HCT116 (cell line): ENCODE measurements around the gene ELFN2. TPM values are rescaled to one million over a fixed set of nuclear protein-coding genes. Genes with fewer than 3 reads are reported as not detected.

Source experiments
- ATAC-seq: fragments of 200-7000 bp; cut with Tn5 transposase; 2 replicates; pipeline ENCODE4 v1.9.1; 2020; ENCODE audit warnings: mild to moderate bottlenecking, moderate library complexity
- BruUV-seq: library from RNA; stranded (reverse); fragments of 400-500 nt; replicated peaks from 2 replicates; lab custom pipeline; 2021; lab: Mats Ljungman, UMichigan
- CTCF ChIA-PET: fragments of 300-600 bp; sonication (Branson Sonifier 250); formaldehyde crosslinking; loops from one replicate; lab custom pipeline; 2021; ENCODE audit warnings: antibody characterized with exemption; lab: Charles Lee
- POLR2A ChIA-PET: fragments of 300-600, 350-600 bp; sonication (Branson Sonifier 250); formaldehyde crosslinking; loops from one replicate; lab custom pipeline; 2021; ENCODE audit warnings: antibody characterized with exemption; lab: Charles Lee
- RAD21 ChIA-PET, 2 experiments: fragments of 300-600 bp; sonication (Branson Sonifier 250); formaldehyde crosslinking; loops; one replicate each; lab custom pipeline; 2023; ENCODE audit warnings: low total read pairs in 2 of 2; ENCODE audit not compliant: uncharacterized antibody in 2 of 2, unreplicated experiment in 2 of 2, low non-redundant PET in 1 of 2; lab: Charles Lee
- DNase-seq: peaks from one replicate; pipeline ENCODE4 v3.0.0-alpha.2; 2010; ENCODE audit warnings: low read depth, low spot score
- H2AFZ ChIP-seq: fragments of 200-600 bp; shearing (Covaris generic), sonication (generic); 2 replicates; pipeline ENCODE4 v1.6.1; 2017; ENCODE audit warnings: low read depth, mixed run types, mixed read lengths, antibody characterized with exemption, low read length; ENCODE audit not compliant: poor library complexity, severe bottlenecking
- H3K27ac ChIP-seq: 2 replicates; pipeline ENCODE4 v1.5.1; 2012; ENCODE audit warnings: low read depth, low read length
- H3K27me3 ChIP-seq: fragments of 200-600 bp; sonication (generic); 2 replicates; pipeline ENCODE4 v1.6.1; 2016; ENCODE audit warnings: mixed run types, low read length, mixed read lengths; ENCODE audit not compliant: insufficient read depth
- H3K36me3 ChIP-seq, 2 experiments: fragments of 200-500 bp in 1 of 2; fragments of 200-600 bp in 1 of 2; sonication (Bioruptor generic) in 1 of 2; sonication (generic) in 1 of 2; 2 replicates each; pipeline versions ENCODE4 v1.5.1 to v1.6.1; 2014 to 2016; ENCODE audit warnings: low read length in 2 of 2, inconsistent platforms in 1 of 2, mixed read lengths in 1 of 2, mixed run types in 1 of 2; ENCODE audit not compliant: insufficient read depth in 2 of 2, control insufficient read depth in 1 of 2
- H3K4me1 ChIP-seq, 2 experiments: fragments of 200-600 bp in 1 of 2; sonication (generic) in 1 of 2; 2 replicates each; pipeline versions ENCODE4 v1.5.1 to v1.6.1; 2012 to 2017; ENCODE audit warnings: low read length in 2 of 2, inconsistent platforms in 1 of 2, mild to moderate bottlenecking in 1 of 2, mixed read lengths in 1 of 2, mixed run types in 1 of 2, moderate library complexity in 1 of 2; ENCODE audit not compliant: insufficient read depth in 2 of 2, control insufficient read depth in 1 of 2
- H3K4me2 ChIP-seq: fragments of 200-600 bp; sonication (generic); 2 replicates; pipeline ENCODE4 v1.6.1; 2017; ENCODE audit warnings: mixed run types, low read length, mixed read lengths
- H3K4me3 ChIP-seq, 2 experiments: fragments of 200-600 bp in 1 of 2; sonication (generic) in 1 of 2; replicated peaks in 1 of 2; 2 replicates each; pipeline ENCODE4 v1.5.1; 2011 to 2016; ENCODE audit warnings: low read length in 2 of 2, control low read depth in 1 of 2, low read depth in 1 of 2, mild to moderate bottlenecking in 1 of 2, mixed read lengths in 1 of 2, mixed run types in 1 of 2
- H3K79me2 ChIP-seq: fragments of 200-600 bp; sonication (generic); 2 replicates; pipeline ENCODE4 v1.6.1; 2017; ENCODE audit warnings: mild to moderate bottlenecking, mixed run types, low read length, moderate library complexity, mixed read lengths; ENCODE audit not compliant: insufficient read depth
- H3K9ac ChIP-seq: fragments of 200-600 bp; sonication (generic); 2 replicates; pipeline ENCODE4 v1.6.1; 2016; ENCODE audit warnings: low read length, mixed read lengths
- H3K9me2 ChIP-seq: fragments of 200-600 bp; sonication (generic), shearing (Covaris generic); 2 replicates; pipeline ENCODE4 v1.6.1; 2017; ENCODE audit warnings: mixed run types, mild to moderate bottlenecking, moderate library complexity; ENCODE audit not compliant: insufficient read depth
- H3K9me3 ChIP-seq, 2 experiments: fragments of 200-500 bp in 1 of 2; fragments of 200-600 bp in 1 of 2; sonication (Bioruptor generic) in 1 of 2; sonication (generic) in 1 of 2; 2 replicates each; pipeline ENCODE4 v1.6.1; 2014 to 2017; ENCODE audit warnings: low read length in 2 of 2, mixed read lengths in 2 of 2, inconsistent platforms in 1 of 2, low read depth in 1 of 2, mild to moderate bottlenecking in 1 of 2, mixed run types in 1 of 2, moderate library complexity in 1 of 2; ENCODE audit not compliant: control insufficient read depth in 1 of 2, insufficient read depth in 1 of 2
- H4K20me1 ChIP-seq: fragments of 200-600 bp; sonication (generic), shearing (Covaris generic); 2 replicates; pipeline ENCODE4 v1.6.1; 2017; ENCODE audit warnings: mixed run types, mild to moderate bottlenecking, moderate library complexity; ENCODE audit not compliant: insufficient read depth
- CBX3 ChIP-seq: IDR thresholded peaks from 2 replicates; pipeline ENCODE4 v1.6.1; 2012; ENCODE audit warnings: low read depth
- CEBPB ChIP-seq: IDR thresholded peaks from 2 replicates; pipeline ENCODE4 v1.6.1; 2012; ENCODE audit warnings: low read depth
- EGR1 ChIP-seq: IDR thresholded peaks from 2 replicates; pipeline ENCODE4 v1.6.1; 2012; ENCODE audit warnings: low read depth
- ELF1 ChIP-seq: IDR thresholded peaks from 2 replicates; pipeline ENCODE4 v1.6.1; 2012; ENCODE audit warnings: low read depth, borderline replicate concordance
- EZH2 ChIP-seq: fragments of 200-600 bp; sonication (generic); IDR thresholded peaks from 2 replicates; pipeline ENCODE4 v1.6.1; 2017; ENCODE audit warnings: antibody characterized with exemption, mixed run types
- FOSL1 ChIP-seq: IDR thresholded peaks from 2 replicates; pipeline ENCODE4 v1.6.1; 2012; ENCODE audit warnings: low read depth
- JUND ChIP-seq: IDR thresholded peaks from 2 replicates; pipeline ENCODE4 v1.6.1; 2012
- POLR2A ChIP-seq: IDR thresholded peaks from 2 replicates; pipeline ENCODE4 v1.7.0; 2011; ENCODE audit warnings: borderline replicate concordance; ENCODE audit not compliant: insufficient read depth, insufficient read length; ENCODE audit errors: extremely low read depth
- RAD21 ChIP-seq: IDR thresholded peaks from 2 replicates; pipeline ENCODE4 v1.6.1; 2012; ENCODE audit warnings: low read depth, mild to moderate bottlenecking
- SIN3A ChIP-seq: IDR thresholded peaks from 2 replicates; pipeline ENCODE4 v1.6.1; 2012; ENCODE audit warnings: low read depth
- SP1 ChIP-seq: IDR thresholded peaks from 2 replicates; pipeline ENCODE4 v1.6.1; 2012; ENCODE audit warnings: low read depth
- SRF ChIP-seq: IDR thresholded peaks from 2 replicates; pipeline ENCODE4 v1.6.1; 2012; ENCODE audit warnings: low read depth
- TCF7L2 ChIP-seq: IDR thresholded peaks from 2 replicates; pipeline ENCODE4 v1.7.0; 2011; ENCODE audit warnings: borderline replicate concordance, inconsistent platforms; ENCODE audit not compliant: insufficient read depth, insufficient read length; ENCODE audit errors: extremely low read depth
- YY1 ChIP-seq: IDR thresholded peaks from 2 replicates; pipeline ENCODE4 v1.6.1; 2011; ENCODE audit warnings: low read length, low read depth, moderate library complexity, mild to moderate bottlenecking; ENCODE audit not compliant: insufficient replicate concordance; ENCODE audit errors: extremely low read depth
- ZNF274 ChIP-seq: fragments of 200-500 bp; sonication (Bioruptor generic); IDR thresholded peaks from 2 replicates; pipeline ENCODE4 v1.6.1; 2014; ENCODE audit warnings: mild to moderate bottlenecking, low read depth, low read length, inconsistent platforms
- intact Hi-C: fragments of 100-400 bp; cut with micrococcal nuclease; formaldehyde crosslinking; loops from 2 replicates; pipeline ENCODE4 v1.10.0; 2022
- total RNA-seq: library from RNA; stranded (reverse); gene quantifications from one replicate; pipeline ENCODE4 v1.2.1, GENCODE V29; 2021; ENCODE audit not compliant: unreplicated experiment
- TF ChIP-seq, protein P1 (sequence below): IDR thresholded peaks from 2 replicates; pipeline ENCODE4 v1.6.1; 2011; ENCODE audit warnings: mild to moderate bottlenecking, low read length, moderate library complexity; ENCODE audit not compliant: insufficient replicate concordance; ENCODE audit errors: extremely low read depth
- TF ChIP-seq, protein P2 (sequence below): IDR thresholded peaks from 2 replicates; pipeline ENCODE4 v1.6.1; 2012
- TF ChIP-seq, protein P3 (sequence below), 3 experiments: fragments of 200-600 bp in 1 of 3; sonication (generic) in 1 of 3; IDR thresholded peaks in 2 of 3; conservative IDR thresholded peaks in 1 of 3; 2 replicates each; pipeline ENCODE4 v1.5.1; 2012 to 2017; ENCODE audit warnings: low read depth in 2 of 3, low read length in 2 of 3, antibody characterized with exemption in 1 of 3, borderline replicate concordance in 1 of 3, control low read depth in 1 of 3, mild to moderate bottlenecking in 1 of 3, mixed read lengths in 1 of 3, mixed run types in 1 of 3, moderate library complexity in 1 of 3; ENCODE audit not compliant: insufficient read depth in 1 of 3
- TF ChIP-seq, protein P4 (sequence below): IDR thresholded peaks from 2 replicates; pipeline ENCODE4 v1.6.1; 2012
- TF ChIP-seq, protein P5 (sequence below): IDR thresholded peaks from 2 replicates; pipeline ENCODE4 v1.6.1; 2012; ENCODE audit warnings: low read depth

The ELFN2 gene
- total RNA-seq, 1 experiment from 2014 or later: 45.4 TPM

DNA sequence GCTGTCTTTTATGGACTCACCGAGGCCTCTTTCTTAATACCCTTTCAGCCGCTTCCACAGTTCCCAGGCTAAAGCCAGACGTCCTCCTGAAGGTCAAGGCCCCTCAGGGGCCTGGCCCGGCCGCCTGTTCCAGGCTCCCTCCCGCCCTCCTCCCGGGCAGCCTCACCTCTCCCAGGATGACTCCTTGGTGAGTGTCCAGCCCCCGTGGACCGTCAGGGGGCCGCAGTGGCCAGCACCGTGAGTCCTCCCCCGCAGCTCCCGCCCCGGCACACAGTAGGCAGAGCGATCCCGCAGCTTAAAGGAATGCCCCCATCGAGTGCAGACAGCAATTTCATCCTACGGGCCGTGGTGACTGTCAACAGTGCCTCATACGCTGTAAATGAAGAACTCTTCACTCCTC, 32.9 kb downstream of the ELFN2 start:
- ChIA-PET CTCF (no interaction called here), POLR2A (no interaction called here), RAD21 (no interaction called here)
- no peaks in the 10 kb centered on the region for H3K9me2 ChIP-seq
- no peak overlapping the region for H3K4me2 ChIP-seq
- no peak for ATAC-seq
- no peak overlapping the region for H3K27ac ChIP-seq
- no peak overlapping the region for H3K9ac ChIP-seq
- no peak for DNase-seq
- H3K4me1 ChIP-seq: no peaks in the 10 kb centered on the region
- H3K27me3 ChIP-seq: no peaks in the 10 kb centered on the region
- peaks cover 21% of the 10 kb centered on the region; the same call in 1 of the 2 replicates for H3K79me2 ChIP-seq
- 0 out of 4 replicates have a peak, but pooled peaks cover 0 to 3% of the 10 kb centered on the region in 2 experiments for H3K36me3 ChIP-seq
- intact Hi-C loops: no loop called here
- TF ChIP-seq POLR2A: no peak
- TF ChIP-seq EZH2: no peak
- TF ChIP-seq EGR1: no peak
- TF ChIP-seq, protein P1, sequence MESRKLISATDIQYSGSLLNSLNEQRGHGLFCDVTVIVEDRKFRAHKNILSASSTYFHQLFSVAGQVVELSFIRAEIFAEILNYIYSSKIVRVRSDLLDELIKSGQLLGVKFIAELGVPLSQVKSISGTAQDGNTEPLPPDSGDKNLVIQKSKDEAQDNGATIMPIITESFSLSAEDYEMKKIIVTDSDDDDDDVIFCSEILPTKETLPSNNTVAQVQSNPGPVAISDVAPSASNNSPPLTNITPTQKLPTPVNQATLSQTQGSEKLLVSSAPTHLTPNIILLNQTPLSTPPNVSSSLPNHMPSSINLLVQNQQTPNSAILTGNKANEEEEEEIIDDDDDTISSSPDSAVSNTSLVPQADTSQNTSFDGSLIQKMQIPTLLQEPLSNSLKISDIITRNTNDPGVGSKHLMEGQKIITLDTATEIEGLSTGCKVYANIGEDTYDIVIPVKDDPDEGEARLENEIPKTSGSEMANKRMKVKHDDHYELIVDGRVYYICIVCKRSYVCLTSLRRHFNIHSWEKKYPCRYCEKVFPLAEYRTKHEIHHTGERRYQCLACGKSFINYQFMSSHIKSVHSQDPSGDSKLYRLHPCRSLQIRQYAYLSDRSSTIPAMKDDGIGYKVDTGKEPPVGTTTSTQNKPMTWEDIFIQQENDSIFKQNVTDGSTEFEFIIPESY: no peak
- TF ChIP-seq CEBPB: no peak
- TF ChIP-seq, protein P2, sequence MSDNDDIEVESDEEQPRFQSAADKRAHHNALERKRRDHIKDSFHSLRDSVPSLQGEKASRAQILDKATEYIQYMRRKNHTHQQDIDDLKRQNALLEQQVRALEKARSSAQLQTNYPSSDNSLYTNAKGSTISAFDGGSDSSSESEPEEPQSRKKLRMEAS: no peak
- TF ChIP-seq RAD21: no peak
- no peak for TF ChIP-seq ELF1
- TF ChIP-seq, protein P3, sequence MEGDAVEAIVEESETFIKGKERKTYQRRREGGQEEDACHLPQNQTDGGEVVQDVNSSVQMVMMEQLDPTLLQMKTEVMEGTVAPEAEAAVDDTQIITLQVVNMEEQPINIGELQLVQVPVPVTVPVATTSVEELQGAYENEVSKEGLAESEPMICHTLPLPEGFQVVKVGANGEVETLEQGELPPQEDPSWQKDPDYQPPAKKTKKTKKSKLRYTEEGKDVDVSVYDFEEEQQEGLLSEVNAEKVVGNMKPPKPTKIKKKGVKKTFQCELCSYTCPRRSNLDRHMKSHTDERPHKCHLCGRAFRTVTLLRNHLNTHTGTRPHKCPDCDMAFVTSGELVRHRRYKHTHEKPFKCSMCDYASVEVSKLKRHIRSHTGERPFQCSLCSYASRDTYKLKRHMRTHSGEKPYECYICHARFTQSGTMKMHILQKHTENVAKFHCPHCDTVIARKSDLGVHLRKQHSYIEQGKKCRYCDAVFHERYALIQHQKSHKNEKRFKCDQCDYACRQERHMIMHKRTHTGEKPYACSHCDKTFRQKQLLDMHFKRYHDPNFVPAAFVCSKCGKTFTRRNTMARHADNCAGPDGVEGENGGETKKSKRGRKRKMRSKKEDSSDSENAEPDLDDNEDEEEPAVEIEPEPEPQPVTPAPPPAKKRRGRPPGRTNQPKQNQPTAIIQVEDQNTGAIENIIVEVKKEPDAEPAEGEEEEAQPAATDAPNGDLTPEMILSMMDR (IDR thresholded peaks at IDR 0.05 in 2 of 3, conservative IDR thresholded peaks at IDR 0.05 in 1 of 3; ENCODE audit: borderline replicate concordance in 1 of 3, insufficient read depth in 1 of 3, low read depth in 2 of 3, low read length in 2 of 3): no peak
- TF ChIP-seq JUND: no peak
- TF ChIP-seq, protein P4, sequence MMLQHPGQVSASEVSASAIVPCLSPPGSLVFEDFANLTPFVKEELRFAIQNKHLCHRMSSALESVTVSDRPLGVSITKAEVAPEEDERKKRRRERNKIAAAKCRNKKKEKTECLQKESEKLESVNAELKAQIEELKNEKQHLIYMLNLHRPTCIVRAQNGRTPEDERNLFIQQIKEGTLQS: no peak
- TF ChIP-seq, protein P5, sequence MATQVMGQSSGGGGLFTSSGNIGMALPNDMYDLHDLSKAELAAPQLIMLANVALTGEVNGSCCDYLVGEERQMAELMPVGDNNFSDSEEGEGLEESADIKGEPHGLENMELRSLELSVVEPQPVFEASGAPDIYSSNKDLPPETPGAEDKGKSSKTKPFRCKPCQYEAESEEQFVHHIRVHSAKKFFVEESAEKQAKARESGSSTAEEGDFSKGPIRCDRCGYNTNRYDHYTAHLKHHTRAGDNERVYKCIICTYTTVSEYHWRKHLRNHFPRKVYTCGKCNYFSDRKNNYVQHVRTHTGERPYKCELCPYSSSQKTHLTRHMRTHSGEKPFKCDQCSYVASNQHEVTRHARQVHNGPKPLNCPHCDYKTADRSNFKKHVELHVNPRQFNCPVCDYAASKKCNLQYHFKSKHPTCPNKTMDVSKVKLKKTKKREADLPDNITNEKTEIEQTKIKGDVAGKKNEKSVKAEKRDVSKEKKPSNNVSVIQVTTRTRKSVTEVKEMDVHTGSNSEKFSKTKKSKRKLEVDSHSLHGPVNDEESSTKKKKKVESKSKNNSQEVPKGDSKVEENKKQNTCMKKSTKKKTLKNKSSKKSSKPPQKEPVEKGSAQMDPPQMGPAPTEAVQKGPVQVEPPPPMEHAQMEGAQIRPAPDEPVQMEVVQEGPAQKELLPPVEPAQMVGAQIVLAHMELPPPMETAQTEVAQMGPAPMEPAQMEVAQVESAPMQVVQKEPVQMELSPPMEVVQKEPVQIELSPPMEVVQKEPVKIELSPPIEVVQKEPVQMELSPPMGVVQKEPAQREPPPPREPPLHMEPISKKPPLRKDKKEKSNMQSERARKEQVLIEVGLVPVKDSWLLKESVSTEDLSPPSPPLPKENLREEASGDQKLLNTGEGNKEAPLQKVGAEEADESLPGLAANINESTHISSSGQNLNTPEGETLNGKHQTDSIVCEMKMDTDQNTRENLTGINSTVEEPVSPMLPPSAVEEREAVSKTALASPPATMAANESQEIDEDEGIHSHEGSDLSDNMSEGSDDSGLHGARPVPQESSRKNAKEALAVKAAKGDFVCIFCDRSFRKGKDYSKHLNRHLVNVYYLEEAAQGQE: no peak
- TF ChIP-seq TCF7L2: no peak
- TF ChIP-seq SRF: no peak
- TF ChIP-seq SIN3A: no peak
- no peak for TF ChIP-seq YY1
- no peak for TF ChIP-seq SP1
- no peak for TF ChIP-seq CBX3
- no peak for TF ChIP-seq ZNF274
- no peak for TF ChIP-seq FOSL1
- BruUV-seq: no TSS peak
- H2AFZ ChIP-seq: no peak overlapping the region
- no peaks in the 10 kb centered on the region for H4K20me1 ChIP-seq
- no peaks in the 10 kb centered on the region for H3K9me3 ChIP-seq
- no peak overlapping the region for H3K4me3 ChIP-seq
